Liver (tissue), 9 donors: Measurements from ENCODE around the gene CD84. TPM values are rescaled to one million over a fixed set of nuclear protein-coding genes. Genes with fewer than 3 reads are reported as not detected.
"Not testable (repeated sequence)": the region's sequence is repeated elsewhere in the genome, so short reads cannot be mapped to it uniquely, and the experiment has no call there.

Experiments used
- DNase-seq: peaks from one replicate; pipeline ENCODE4 v3.0.0-alpha.2; 2017; ENCODE audit warnings: low spot score
- H3K27ac ChIP-seq, 2 donors: one replicate each; pipeline ENCODE4 v1.7.0; 2013; ENCODE audit warnings: inconsistent platforms in 2 of 2, low read length in 2 of 2, control low read depth in 1 of 2, low read depth in 1 of 2, mild to moderate bottlenecking in 1 of 2
- H3K27me3 ChIP-seq, 4 donors: one replicate each; pipeline versions ENCODE4 v1.6.1 to v1.7.0; 2013; ENCODE audit warnings: low read length in 3 of 4, inconsistent platforms in 1 of 4, mild to moderate bottlenecking in 1 of 4, moderate library complexity in 1 of 4; ENCODE audit not compliant: control insufficient read depth in 4 of 4, insufficient read depth in 4 of 4
- H3K36me3 ChIP-seq, 4 donors: one replicate each; pipeline versions ENCODE4 v1.6.1 to v1.7.0; 2013; ENCODE audit warnings: low read length in 3 of 4, mild to moderate bottlenecking in 3 of 4, low read depth in 1 of 4, moderate library complexity in 1 of 4; ENCODE audit not compliant: control insufficient read depth in 4 of 4, insufficient read depth in 3 of 4
- H3K4me1 ChIP-seq, 4 donors: one replicate each; pipeline versions ENCODE4 v1.6.1 to v1.7.0; 2013; ENCODE audit warnings: low read length in 3 of 4, mild to moderate bottlenecking in 3 of 4, moderate library complexity in 1 of 4; ENCODE audit not compliant: control insufficient read depth in 4 of 4, insufficient read depth in 4 of 4
- H3K4me3 ChIP-seq, 3 donors: one replicate each; pipeline versions ENCODE4 v1.6.1 to v1.7.0; 2013; ENCODE audit warnings: low read length in 3 of 3, control low read depth in 1 of 3, low read depth in 1 of 3, mild to moderate bottlenecking in 1 of 3
- H3K9ac ChIP-seq, 2 donors: one replicate each; pipeline ENCODE4 v1.7.0; 2013; ENCODE audit warnings: low read length in 2 of 2, mild to moderate bottlenecking in 2 of 2, moderate library complexity in 2 of 2, control low read depth in 1 of 2, low read depth in 1 of 2
- H3K9me3 ChIP-seq, 4 donors: one replicate each; pipeline versions ENCODE4 v1.6.1 to v1.7.0; 2013; ENCODE audit warnings: low read length in 3 of 4; ENCODE audit not compliant: control insufficient read depth in 4 of 4
- EGR1 ChIP-seq, 2 donors: IDR thresholded peaks; 2 replicates each; pipeline ENCODE4 v1.6.1; 2016 to 2018; ENCODE audit warnings: antibody characterized with exemption in 2 of 2, low read depth in 2 of 2
- FOXA1 ChIP-seq: IDR thresholded peaks from 2 replicates; pipeline ENCODE4 v1.6.1; 2016; ENCODE audit warnings: antibody characterized with exemption
- FOXA2 ChIP-seq: IDR thresholded peaks from 2 replicates; pipeline ENCODE4 v1.6.1; 2016; ENCODE audit warnings: antibody characterized with exemption
- GABPA ChIP-seq, 2 donors: IDR thresholded peaks in 1 of 2; conservative IDR thresholded peaks in 1 of 2; 2 replicates each; pipeline ENCODE4 v1.6.1; 2016; ENCODE audit warnings: antibody characterized with exemption in 2 of 2, mild to moderate bottlenecking in 1 of 2, moderate library complexity in 1 of 2
- HNF4G ChIP-seq: IDR thresholded peaks from 2 replicates; pipeline ENCODE4 v1.6.1; 2016; ENCODE audit warnings: antibody characterized with exemption
- MAX ChIP-seq: IDR thresholded peaks from 2 replicates; pipeline ENCODE4 v1.6.1; 2016; ENCODE audit warnings: antibody characterized with exemption
- NR2F2 ChIP-seq: IDR thresholded peaks from 2 replicates; pipeline ENCODE4 v1.6.1; 2016; ENCODE audit warnings: antibody characterized with exemption
- RAD21 ChIP-seq, 2 donors: IDR thresholded peaks; 2 replicates each; pipeline ENCODE4 v1.6.1; 2016; ENCODE audit warnings: antibody characterized with exemption in 2 of 2, mild to moderate bottlenecking in 2 of 2
- RXRA ChIP-seq, 2 donors: IDR thresholded peaks; 2 replicates each; pipeline ENCODE4 v1.6.1; 2017 to 2018; ENCODE audit warnings: antibody characterized with exemption in 2 of 2, mild to moderate bottlenecking in 1 of 2
- TAF1 ChIP-seq: conservative IDR thresholded peaks from 2 replicates; pipeline ENCODE4 v1.6.1; 2016; ENCODE audit warnings: antibody characterized with exemption, mild to moderate bottlenecking
- YY1 ChIP-seq: IDR thresholded peaks from 2 replicates; pipeline ENCODE4 v1.6.1; 2016; ENCODE audit warnings: antibody characterized with exemption, mild to moderate bottlenecking
- WGBS: extraction: QIAGEN DNeasy Blood & Tissue Kit; methylation state at CpG from one replicate; pipeline ENCODE4 v1.1.7; 2013; 5-methylcytosine and 5-hydroxymethylcytosine counted together
- polyA plus RNA-seq, 2 donors: library from polyadenylated mRNA; stranded (reverse) in 1 of 2; unstranded in 1 of 2; fragments of 200-250 nt in 1 of 2; fragments of >200 nt in 1 of 2; fragmentation: Nextera tagmentation in 1 of 2; extraction: Ambion mirVana in 1 of 2; gene quantifications; one replicate each; pipeline versions ENCODE4 v1.2.1 to v1.2.3, GENCODE V29; 2013 to 2015
- total RNA-seq, 2 donors: library from RNA; depleted of rRNA; stranded (reverse); fragments of >200 nt; gene quantifications; one replicate each; pipeline ENCODE4 v1.2.3, GENCODE V29; 2014
- TF ChIP-seq, protein P1 (sequence below): fragments of 150-350 bp; IDR thresholded peaks from 2 replicates; pipeline ENCODE4 v1.5.1; 2017; ENCODE audit warnings: improper control_type of control experiment, low read depth, low read length; ENCODE audit not compliant: missing input control
- TF ChIP-seq, protein P2 (sequence below): IDR thresholded peaks from 2 replicates; pipeline ENCODE4 v1.6.1; 2016; ENCODE audit warnings: antibody characterized with exemption
- donor health status: healthy.
- donor health status: healthy.
- donor health status: healthy.
- donor health status: healthy.
- donor health status: healthy.

CD84 gene
- total and polyA plus RNA-seq, 4 donors, result 2.1 to 8.8 (median 4.4) TPM

DNA sequence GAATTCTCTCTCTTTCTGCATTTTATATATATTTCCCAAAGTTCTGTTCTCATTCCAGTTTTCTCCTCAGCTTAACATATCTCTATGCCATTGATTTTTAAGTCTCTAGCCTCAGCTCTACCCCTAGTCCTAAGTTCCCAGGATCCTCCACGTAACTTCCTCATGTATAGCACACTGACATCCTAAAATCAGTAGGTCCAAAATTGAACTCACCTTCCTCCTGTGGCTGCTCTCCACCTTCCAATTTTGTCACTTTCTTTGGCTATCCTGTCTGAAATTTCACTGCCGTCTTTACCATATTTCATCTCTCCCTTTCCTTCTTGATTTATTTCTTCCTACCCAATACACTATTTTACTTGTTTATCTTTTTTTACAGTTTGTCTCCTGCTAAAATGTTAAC, 57.7 kb downstream of the CD84 start:
- TF ChIP-seq, protein P1, sequence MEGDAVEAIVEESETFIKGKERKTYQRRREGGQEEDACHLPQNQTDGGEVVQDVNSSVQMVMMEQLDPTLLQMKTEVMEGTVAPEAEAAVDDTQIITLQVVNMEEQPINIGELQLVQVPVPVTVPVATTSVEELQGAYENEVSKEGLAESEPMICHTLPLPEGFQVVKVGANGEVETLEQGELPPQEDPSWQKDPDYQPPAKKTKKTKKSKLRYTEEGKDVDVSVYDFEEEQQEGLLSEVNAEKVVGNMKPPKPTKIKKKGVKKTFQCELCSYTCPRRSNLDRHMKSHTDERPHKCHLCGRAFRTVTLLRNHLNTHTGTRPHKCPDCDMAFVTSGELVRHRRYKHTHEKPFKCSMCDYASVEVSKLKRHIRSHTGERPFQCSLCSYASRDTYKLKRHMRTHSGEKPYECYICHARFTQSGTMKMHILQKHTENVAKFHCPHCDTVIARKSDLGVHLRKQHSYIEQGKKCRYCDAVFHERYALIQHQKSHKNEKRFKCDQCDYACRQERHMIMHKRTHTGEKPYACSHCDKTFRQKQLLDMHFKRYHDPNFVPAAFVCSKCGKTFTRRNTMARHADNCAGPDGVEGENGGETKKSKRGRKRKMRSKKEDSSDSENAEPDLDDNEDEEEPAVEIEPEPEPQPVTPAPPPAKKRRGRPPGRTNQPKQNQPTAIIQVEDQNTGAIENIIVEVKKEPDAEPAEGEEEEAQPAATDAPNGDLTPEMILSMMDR, result no peak
- TF ChIP-seq TAF1, result no peak
- TF ChIP-seq RAD21 (IDR thresholded peaks at IDR 0.05), result no peak
- no peak for TF ChIP-seq FOXA2
- TF ChIP-seq FOXA1, result no peak
- TF ChIP-seq, protein P2, sequence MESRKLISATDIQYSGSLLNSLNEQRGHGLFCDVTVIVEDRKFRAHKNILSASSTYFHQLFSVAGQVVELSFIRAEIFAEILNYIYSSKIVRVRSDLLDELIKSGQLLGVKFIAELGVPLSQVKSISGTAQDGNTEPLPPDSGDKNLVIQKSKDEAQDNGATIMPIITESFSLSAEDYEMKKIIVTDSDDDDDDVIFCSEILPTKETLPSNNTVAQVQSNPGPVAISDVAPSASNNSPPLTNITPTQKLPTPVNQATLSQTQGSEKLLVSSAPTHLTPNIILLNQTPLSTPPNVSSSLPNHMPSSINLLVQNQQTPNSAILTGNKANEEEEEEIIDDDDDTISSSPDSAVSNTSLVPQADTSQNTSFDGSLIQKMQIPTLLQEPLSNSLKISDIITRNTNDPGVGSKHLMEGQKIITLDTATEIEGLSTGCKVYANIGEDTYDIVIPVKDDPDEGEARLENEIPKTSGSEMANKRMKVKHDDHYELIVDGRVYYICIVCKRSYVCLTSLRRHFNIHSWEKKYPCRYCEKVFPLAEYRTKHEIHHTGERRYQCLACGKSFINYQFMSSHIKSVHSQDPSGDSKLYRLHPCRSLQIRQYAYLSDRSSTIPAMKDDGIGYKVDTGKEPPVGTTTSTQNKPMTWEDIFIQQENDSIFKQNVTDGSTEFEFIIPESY, result no peak
- Histone ChIP-seq H3K27me3 (no peaks in the 10 kb centered on the region), H3K36me3 (no peaks in the 10 kb centered on the region), H3K9me3 (no peaks in the 10 kb centered on the region), H3K4me1 (no peaks in the 10 kb centered on the region), H3K9ac (peak overlapping the region in 1 of 2 donors; percentile 44), H3K4me3 (no peak overlapping the region), H3K27ac (no peak overlapping the region)
- DNase-seq, result no peak
- WGBS, result 85% methylated on average over 2 of the region's 2 CpGs

- Histone ChIP-seq H3K9ac (peak overlapping the region in 1 of 2 donors; percentile 44), H3K4me3 (no peak overlapping the region), H3K4me1 (no peaks in the 10 kb centered on the region), H3K27me3 (no peaks in the 10 kb centered on the region), H3K36me3 (no peaks in the 10 kb centered on the region), H3K9me3 (no peaks in the 10 kb centered on the region), H3K27ac (peak overlapping the region in 1 of 2 donors; percentile 20)
- WGBS, result 69% methylated on average over 3 of the region's 3 CpGs
- TF ChIP-seq RAD21 (IDR thresholded peaks at IDR 0.05) (no peak), FOXA1 (no peak)
- DNase-seq, result no peak
Observed at GRCh38 chr1:160520999-160521398, 58.3 kb downstream of the CD84 start.

- no peaks in the 10 kb centered on the region for H3K4me1 ChIP-seq
- WGBS, result 62% methylated on average over 2 of the region's 2 CpGs
- H3K4me3 ChIP-seq, result no peak overlapping the region
- TF ChIP-seq TAF1, result no peak
- H3K27ac ChIP-seq, result no peak overlapping the region
- H3K9ac ChIP-seq, result no peak overlapping the region
- DNase-seq, result no peak
- no peaks in the 10 kb centered on the region for H3K27me3 ChIP-seq
- H3K9me3 ChIP-seq, result no peaks in the 10 kb centered on the region
- H3K36me3 ChIP-seq, result no peaks in the 10 kb centered on the region
Observed at GRCh38 chr1:160520582-160520981, 58.7 kb downstream of the CD84 start.

DNA sequence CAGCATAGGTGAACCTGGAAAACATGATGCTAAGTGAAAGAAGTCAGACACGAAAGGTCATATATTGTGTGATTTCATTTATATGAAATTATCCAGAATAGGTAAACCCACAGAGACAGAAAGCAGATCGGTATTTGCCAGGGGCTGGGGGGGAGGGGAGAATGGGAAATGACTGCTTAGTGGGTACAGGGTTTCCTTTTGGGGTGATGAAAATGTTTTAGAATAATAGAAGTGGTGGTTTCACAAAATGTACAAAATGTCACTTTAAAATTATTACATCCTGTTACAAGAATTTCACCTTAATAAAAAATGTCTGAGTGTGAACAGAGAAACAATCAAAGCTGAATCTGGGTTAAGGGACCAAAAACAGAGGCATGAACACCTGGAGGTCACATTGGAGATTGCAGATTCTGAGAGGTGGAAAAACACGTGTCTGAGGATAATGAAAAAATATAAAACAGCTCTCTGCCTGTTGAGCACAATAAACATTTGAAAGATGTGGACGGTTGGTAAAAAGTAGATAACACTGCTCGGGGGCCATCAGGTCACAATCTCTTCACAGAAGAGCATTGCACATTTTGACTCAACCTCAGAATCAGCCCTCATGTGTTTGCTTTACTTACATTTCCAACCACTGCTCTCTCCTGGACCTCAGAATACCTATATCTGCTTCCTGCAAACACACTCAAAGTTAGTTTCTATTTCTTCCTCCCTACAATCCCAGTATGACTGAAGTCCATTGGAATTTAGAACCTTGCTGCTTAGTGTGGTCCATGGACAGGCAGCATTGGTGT, 59.5 kb downstream of the CD84 start:
- Histone ChIP-seq H3K27me3 (no peaks in the 10 kb centered on the region), H3K4me3 (no peak overlapping the region), H3K27ac (no peak overlapping the region), H3K9ac (no peak overlapping the region), H3K36me3 (no peaks in the 10 kb centered on the region), H3K4me1 (no peaks in the 10 kb centered on the region), H3K9me3 (no peaks in the 10 kb centered on the region)
- WGBS, result 45% methylated on average over 5 of the region's 5 CpGs
- DNase-seq, result no peak
- TF ChIP-seq, protein P2, result no peak
- TF ChIP-seq HNF4G (no peak), RXRA (IDR thresholded peaks at IDR 0.05) (no peak), MAX (no peak), NR2F2 (no peak), FOXA1 (no peak), YY1 (no peak), RAD21 (IDR thresholded peaks at IDR 0.05) (no peak), EGR1 (IDR thresholded peaks at IDR 0.05; ENCODE audit: low read depth in 2 of 2) (no peak), FOXA2 (no peak), TAF1 (no peak), GABPA (IDR thresholded peaks at IDR 0.05 in 1 of 2, conservative IDR thresholded peaks at IDR 0.05 in 1 of 2) (no peak)

- H3K27ac ChIP-seq, H3K9me3 ChIP-seq, DNase-seq, H3K36me3 ChIP-seq, H3K9ac ChIP-seq, H3K4me1 ChIP-seq, H3K27me3 ChIP-seq, H3K4me3 ChIP-seq: not testable (repeated sequence)
- WGBS, result 46% methylated on average over 2 of the region's 2 CpGs
Observed at GRCh38 chr1:160517519-160517918, 61.8 kb downstream of the CD84 start.
